Fibroblast of lung (primary cell): ENCODE measurements around the gene SRPX2. TPM values are rescaled to one million over a fixed set of nuclear protein-coding genes. Genes with fewer than 3 reads are reported as not detected.
"Not testable (repeated sequence)": the region's sequence is repeated elsewhere in the genome, so short reads cannot be mapped to it uniquely, and the experiment has no call there.

Source experiments
- DNase-seq, 2 donors: peaks; one replicate each; pipeline versions ENCODE4 v3.0.0 to v3.0.0-alpha.2; 2010; ENCODE audit warnings: low read depth in 2 of 2
- H2AFZ ChIP-seq: 2 replicates; pipeline ENCODE4 v1.5.1; 2012; ENCODE audit warnings: low read length, control low read depth, inconsistent platforms
- H3K27ac ChIP-seq: 2 replicates; pipeline ENCODE4 v1.5.1; 2011; ENCODE audit warnings: low read length, control low read depth; ENCODE audit not compliant: insufficient read depth
- H3K27me3 ChIP-seq: 2 replicates; pipeline ENCODE4 v1.5.1; 2011; ENCODE audit warnings: mild to moderate bottlenecking, low read length; ENCODE audit not compliant: control insufficient read depth, insufficient read depth
- H3K36me3 ChIP-seq: 2 replicates; pipeline ENCODE4 v1.5.1; 2011; ENCODE audit warnings: low read length; ENCODE audit not compliant: control insufficient read depth, insufficient read depth
- H3K4me1 ChIP-seq: 2 replicates; pipeline ENCODE4 v1.5.1; 2011; ENCODE audit warnings: low read length; ENCODE audit not compliant: control insufficient read depth, insufficient read depth; ENCODE audit errors: extremely low read depth
- H3K4me2 ChIP-seq: 2 replicates; pipeline ENCODE4 v1.5.1; 2011; ENCODE audit warnings: low read length, control low read depth; ENCODE audit not compliant: insufficient read depth; ENCODE audit errors: extremely low read depth
- H3K4me3 ChIP-seq, 4 experiments: fragments of 200-600 bp in 1 of 4; sonication (generic) in 1 of 4; replicated peaks in 1 of 4; 2 replicates each; pipeline ENCODE4 v1.5.1; 2011 to 2016; ENCODE audit warnings: low read length in 4 of 4, low read depth in 3 of 4, mild to moderate bottlenecking in 3 of 4, control low read depth in 2 of 4, inconsistent platforms in 1 of 4, mixed read lengths in 1 of 4; ENCODE audit not compliant: insufficient read depth in 1 of 4; ENCODE audit errors: control extremely low read depth in 1 of 4
- H3K79me2 ChIP-seq: 2 replicates; pipeline ENCODE4 v1.5.1; 2012; ENCODE audit warnings: mild to moderate bottlenecking, low read length, inconsistent platforms; ENCODE audit not compliant: control insufficient read depth, insufficient read depth
- H3K9ac ChIP-seq: 2 replicates; pipeline ENCODE4 v1.5.1; 2011; ENCODE audit warnings: mild to moderate bottlenecking, low read length, control low read depth; ENCODE audit not compliant: insufficient read depth
- H3K9me3 ChIP-seq: 2 replicates; pipeline ENCODE4 v1.5.1; 2012; ENCODE audit warnings: low read depth, low read length; ENCODE audit not compliant: control insufficient read depth, insufficient read depth
- H4K20me1 ChIP-seq: 2 replicates; pipeline ENCODE4 v1.5.1; 2011; ENCODE audit warnings: low read length; ENCODE audit not compliant: control insufficient read depth, insufficient read depth; ENCODE audit errors: extremely low read depth
- CTCF ChIP-seq, 2 donors: IDR thresholded peaks in 1 of 2; conservative IDR thresholded peaks in 1 of 2; 1 replicate in 1 of 2; 2 replicates in 1 of 2; pipeline ENCODE4 v1.5.1; 2011 to 2012; ENCODE audit warnings: low read length in 2 of 2, control low read depth in 1 of 2, inconsistent platforms in 1 of 2, low read depth in 1 of 2, mild to moderate bottlenecking in 1 of 2
- EZH2 ChIP-seq: IDR thresholded peaks from 2 replicates; pipeline ENCODE4 v1.5.1; 2012; ENCODE audit warnings: low read length, control low read depth, mild to moderate bottlenecking; ENCODE audit errors: missing control alignments
- polyA plus RNA-seq, 2 donors: library from polyadenylated mRNA; depleted of rRNA in 1 of 2; stranded (reverse) in 1 of 2; unstranded in 1 of 2; fragments of >200 nt; gene quantifications; 2 replicates each; pipeline ENCODE4 v1.2.1, GENCODE V29; 2011 to 2012; ENCODE audit warnings: missing spikeins in 1 of 2
- total RNA-seq: library from RNA; depleted of rRNA; stranded (reverse); fragments of >200 nt; gene quantifications from 2 replicates; pipeline ENCODE4 v1.2.1, GENCODE V29; 2014

Gene SRPX2
- total and polyA plus RNA-seq, 2 donors (not counting 1 experiment from before 2014, with no cell fraction given) = 18.2 to 77.6 TPM

GRCh38 chrX:100719139-100719538 lies 75.1 kb downstream of the SRPX2 start:
- Histone ChIP-seq H3K9ac (no peak overlapping the region), H3K27me3 (no peaks in the 10 kb centered on the region), H3K4me1 (no peaks in the 10 kb centered on the region), H4K20me1 (no peaks in the 10 kb centered on the region), H3K4me2 (no peak overlapping the region), H3K79me2 (no peaks in the 10 kb centered on the region), H3K4me3 (no peak overlapping the region), H3K27ac (no peak overlapping the region), H2AFZ (no peak overlapping the region), H3K36me3 (no peaks in the 10 kb centered on the region), H3K9me3 (no peaks in the 10 kb centered on the region)
- TF ChIP-seq CTCF (conservative IDR thresholded peaks at IDR 0.05 in 1 of 2, IDR thresholded peaks at IDR 0.05 in 1 of 2; ENCODE audit: low read depth in 1 of 2, low read length in 2 of 2) = no peak
- no peak for TF ChIP-seq EZH2
- DNase-seq = no peak

GRCh38 chrX:100720301-100720700 lies 76.3 kb downstream of the SRPX2 start:
- no peaks in the 10 kb centered on the region for H3K36me3 ChIP-seq
- H3K9ac ChIP-seq = no peak overlapping the region
- H4K20me1 ChIP-seq = no peaks in the 10 kb centered on the region
- no peak overlapping the region for H3K27ac ChIP-seq
- no peaks in the 10 kb centered on the region for H3K27me3 ChIP-seq
- no peak overlapping the region for H3K4me3 ChIP-seq
- H2AFZ ChIP-seq = no peak overlapping the region
- no peak for DNase-seq
- H3K79me2 ChIP-seq = no peaks in the 10 kb centered on the region
- no peaks in the 10 kb centered on the region for H3K4me1 ChIP-seq
- no peak for TF ChIP-seq CTCF (conservative IDR thresholded peaks at IDR 0.05 in 1 of 2, IDR thresholded peaks at IDR 0.05 in 1 of 2; ENCODE audit: low read depth in 1 of 2, low read length in 2 of 2)
- no peak for TF ChIP-seq EZH2
- H3K9me3 ChIP-seq = no peaks in the 10 kb centered on the region
- H3K4me2 ChIP-seq = no peak overlapping the region

GRCh38 chrX:100721328-100721727 lies 77.3 kb downstream of the SRPX2 start:
- no peaks in the 10 kb centered on the region for H3K79me2 ChIP-seq
- no peak overlapping the region for H3K4me3 ChIP-seq
- TF ChIP-seq CTCF (conservative IDR thresholded peaks at IDR 0.05 in 1 of 2, IDR thresholded peaks at IDR 0.05 in 1 of 2; ENCODE audit: low read depth in 1 of 2, low read length in 2 of 2) = no peak
- TF ChIP-seq EZH2 = no peak
- H3K9ac ChIP-seq = no peak overlapping the region
- no peaks in the 10 kb centered on the region for H3K36me3 ChIP-seq
- H3K27ac ChIP-seq = no peak overlapping the region
- no peaks in the 10 kb centered on the region for H3K27me3 ChIP-seq
- H4K20me1 ChIP-seq = no peaks in the 10 kb centered on the region
- H3K9me3 ChIP-seq = no peaks in the 10 kb centered on the region
- no peak overlapping the region for H3K4me2 ChIP-seq
- no peak for DNase-seq
- no peak overlapping the region for H2AFZ ChIP-seq
- no peaks in the 10 kb centered on the region for H3K4me1 ChIP-seq

- not testable (repeated sequence) for H4K20me1 ChIP-seq, H3K9me3 ChIP-seq, H3K4me3 ChIP-seq, H3K4me2 ChIP-seq, H2AFZ ChIP-seq, H3K27me3 ChIP-seq, H3K27ac ChIP-seq, DNase-seq, H3K9ac ChIP-seq, H3K4me1 ChIP-seq, H3K36me3 ChIP-seq, H3K79me2 ChIP-seq
Observed at GRCh38 chrX:100724006-100724405, 80.0 kb downstream of the SRPX2 start.
